GM04503 (cell line): ENCODE measurements around the gene PTMA.
"Not testable (repeated sequence)": the region's sequence is repeated elsewhere in the genome, so short reads cannot be mapped to it uniquely, and the experiment has no call there.

ENCODE experiments used
- DNase-seq: peaks from one replicate; pipeline ENCODE4 v3.0.0-alpha.2; 2012; ENCODE audit warnings: low read depth

PTMA gene, protein sequence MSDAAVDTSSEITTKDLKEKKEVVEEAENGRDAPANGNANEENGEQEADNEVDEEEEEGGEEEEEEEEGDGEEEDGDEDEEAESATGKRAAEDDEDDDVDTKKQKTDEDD

DNA sequence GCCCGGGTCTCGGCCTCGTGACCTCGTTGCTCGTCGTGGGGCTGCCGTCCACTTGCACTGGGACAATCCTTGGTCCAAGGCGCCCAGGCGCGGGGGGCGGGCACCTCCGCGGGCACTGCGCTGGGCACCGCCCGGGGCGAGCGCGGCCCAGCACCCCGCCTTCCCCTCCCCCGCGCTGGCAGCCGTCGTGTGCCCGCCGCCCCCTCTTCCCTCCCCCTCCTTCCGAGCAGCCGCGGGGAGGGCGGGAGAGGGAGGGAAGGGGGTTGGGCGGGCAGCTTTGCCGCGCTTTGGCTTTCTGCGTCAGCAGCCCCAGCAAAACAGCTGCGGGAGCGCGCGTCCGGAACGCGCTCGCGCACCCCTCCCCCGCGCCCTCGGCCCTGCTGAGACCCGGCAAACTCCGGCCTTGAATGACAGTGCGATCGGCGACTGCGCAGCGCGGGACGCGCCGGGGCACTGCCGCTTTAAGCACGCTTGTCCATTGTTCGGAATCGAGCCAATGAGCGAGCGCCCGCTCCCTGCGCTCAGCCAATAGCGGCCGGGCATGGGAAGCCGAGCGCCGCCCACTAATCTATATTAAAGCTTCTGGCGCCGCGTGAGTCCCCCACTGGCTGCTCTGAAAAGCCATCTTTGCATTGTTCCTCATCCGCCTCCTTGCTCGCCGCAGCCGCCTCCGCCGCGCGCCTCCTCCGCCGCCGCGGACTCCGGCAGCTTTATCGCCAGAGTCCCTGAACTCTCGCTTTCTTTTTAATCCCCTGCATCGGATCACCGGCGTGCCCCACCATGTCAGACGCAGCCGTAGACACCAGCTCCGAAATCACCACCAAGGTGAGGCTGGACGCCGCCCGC is at the start of gene PTMA:
Gene PTMA, plus strand, starts transcription at position 599 of the 846 bp plus-strand sequence. Its CDS starts 182 bp downstream, at position 781.
- DNase-seq = peak; percentile 93

DNA sequence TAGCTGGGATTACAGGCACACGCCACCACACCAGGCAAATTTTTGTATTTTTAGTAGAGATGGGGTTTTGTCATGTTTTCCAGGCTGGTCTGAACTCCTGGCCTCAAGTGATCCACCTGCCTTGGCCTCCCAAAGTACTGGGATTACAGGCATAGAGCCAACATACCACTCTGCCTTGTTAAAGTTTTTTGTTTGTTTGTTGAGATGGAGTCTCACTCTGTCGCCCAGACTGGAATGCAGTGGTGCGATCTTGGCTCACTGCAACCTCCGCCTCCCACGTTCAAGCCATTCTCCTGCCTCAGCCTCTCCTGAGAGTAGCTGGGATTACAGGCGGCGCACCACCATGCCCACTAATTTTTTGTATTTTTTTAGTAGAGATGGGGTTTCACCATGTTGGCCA is 48.3 kb upstream of the PTMA start:
- DNase-seq = not testable (repeated sequence)

DNA sequence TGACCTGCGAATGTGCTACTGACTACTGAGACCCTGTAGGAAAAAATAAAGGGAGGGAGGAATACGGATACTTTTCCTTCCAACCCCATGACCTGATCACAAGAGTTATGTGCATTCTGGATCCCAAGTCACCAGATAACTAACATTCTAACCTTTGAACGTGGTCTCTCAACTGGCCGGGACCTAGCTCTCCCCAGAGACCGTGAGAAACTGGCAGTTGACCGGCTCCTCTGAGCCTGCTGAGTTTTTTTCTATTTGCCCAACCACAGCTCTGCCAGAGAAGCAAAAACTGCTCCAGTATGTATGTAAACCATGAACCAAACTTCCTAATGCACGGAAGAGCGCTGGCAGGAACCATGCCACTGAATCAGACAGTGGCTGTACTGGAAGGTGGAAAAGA is 47.5 kb upstream of the PTMA start:
- DNase-seq = no peak

DNA sequence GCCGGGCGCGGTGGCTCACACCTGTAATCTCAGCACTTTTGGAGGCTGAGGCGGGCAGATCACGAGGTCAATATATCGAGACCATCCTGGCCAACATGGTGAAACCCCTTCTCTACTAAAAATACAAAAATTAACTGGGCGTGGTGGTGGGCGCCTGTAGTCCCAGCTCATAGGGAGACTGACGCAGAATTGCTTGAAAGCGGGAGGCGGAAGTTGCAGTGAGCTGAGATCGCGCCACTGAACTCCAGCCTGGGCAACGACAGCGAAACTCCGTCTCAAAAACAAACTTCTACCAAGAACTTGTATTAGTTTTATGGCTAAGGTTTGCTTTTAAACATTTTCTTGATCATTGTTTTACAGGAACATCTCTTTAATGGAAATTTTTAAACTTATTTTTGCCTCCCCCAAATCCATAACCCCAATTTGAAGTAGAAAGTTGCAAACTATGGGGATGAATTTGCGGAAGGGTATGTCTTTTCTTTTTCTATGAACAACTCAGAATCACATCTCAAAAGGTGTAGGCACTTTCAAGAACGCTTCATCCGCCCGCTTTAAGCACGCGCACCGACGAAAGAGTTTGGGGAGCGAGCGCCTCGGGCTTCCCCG is 46.8 kb upstream of the PTMA start:
- DNase-seq = no peak

DNA sequence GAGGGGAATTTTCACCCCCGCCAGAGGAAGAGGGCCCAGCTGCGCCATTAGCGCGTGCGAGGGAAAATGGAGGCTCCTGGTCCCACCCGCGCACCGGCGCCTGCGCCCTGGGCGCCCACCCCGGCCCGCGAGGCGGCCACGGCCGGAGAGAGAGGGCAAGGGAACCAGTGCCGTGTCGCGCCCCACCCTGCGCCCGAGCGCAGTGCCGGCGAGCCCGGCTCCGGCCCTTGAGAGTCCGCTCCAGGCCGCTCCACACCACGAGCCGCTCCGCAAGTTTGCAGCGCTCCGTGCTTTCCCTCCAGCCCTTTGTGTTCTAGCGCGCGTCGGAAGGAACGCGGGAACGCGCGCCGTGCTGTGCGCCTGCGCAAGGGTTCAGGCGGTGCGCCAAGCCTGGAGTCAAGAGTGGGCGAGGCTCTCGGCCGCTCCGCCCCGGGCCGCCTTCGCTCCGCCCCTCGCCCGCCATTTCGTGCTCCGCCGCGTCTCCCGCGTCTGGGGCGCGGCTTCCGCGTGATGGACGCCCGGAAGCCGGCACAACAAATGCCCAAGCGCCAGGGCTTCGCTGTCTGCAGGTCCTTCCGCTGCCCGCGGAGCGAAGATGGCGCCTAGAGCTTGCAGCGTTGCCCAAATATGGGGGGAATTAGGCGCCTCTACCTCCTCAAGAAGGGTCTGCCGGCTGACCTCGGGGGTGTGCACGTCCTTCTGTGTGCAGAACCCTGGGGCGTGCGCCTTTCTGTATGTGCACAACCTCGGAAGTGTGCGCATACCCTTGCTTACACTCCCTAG is 46.1 kb upstream of the PTMA start:
- no peak for DNase-seq

DNA sequence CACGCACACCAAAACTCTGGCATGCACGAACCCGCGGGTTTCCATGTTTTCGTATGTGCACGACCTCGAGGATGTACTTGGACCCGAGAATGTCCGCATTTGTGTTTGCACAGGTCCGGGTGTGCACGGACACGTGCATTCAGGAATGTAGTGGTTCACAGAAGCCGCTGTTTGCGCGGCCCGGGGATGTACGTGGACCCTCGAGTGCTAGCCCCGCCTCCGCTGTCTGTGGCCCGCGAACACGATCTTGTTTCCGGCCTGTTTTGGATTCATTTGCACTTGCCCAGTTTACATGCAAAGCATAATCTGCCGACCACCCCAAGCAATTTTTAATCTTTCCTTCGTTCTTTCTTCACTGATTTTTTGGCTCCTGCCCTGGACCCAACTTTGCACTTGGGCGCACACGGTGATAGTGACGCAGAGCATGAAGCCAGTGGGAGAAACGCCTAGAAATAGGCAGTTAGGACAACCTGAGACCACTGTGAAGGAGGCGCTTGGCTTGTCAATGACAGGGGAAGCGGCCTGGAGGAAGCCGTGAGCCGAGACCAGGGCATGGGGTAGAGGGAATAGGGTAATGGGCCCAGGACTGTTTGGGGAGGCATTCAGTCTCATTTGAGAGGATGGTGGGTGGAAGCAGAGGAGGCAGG is 45.4 kb upstream of the PTMA start:
- DNase-seq = no peak

DNA sequence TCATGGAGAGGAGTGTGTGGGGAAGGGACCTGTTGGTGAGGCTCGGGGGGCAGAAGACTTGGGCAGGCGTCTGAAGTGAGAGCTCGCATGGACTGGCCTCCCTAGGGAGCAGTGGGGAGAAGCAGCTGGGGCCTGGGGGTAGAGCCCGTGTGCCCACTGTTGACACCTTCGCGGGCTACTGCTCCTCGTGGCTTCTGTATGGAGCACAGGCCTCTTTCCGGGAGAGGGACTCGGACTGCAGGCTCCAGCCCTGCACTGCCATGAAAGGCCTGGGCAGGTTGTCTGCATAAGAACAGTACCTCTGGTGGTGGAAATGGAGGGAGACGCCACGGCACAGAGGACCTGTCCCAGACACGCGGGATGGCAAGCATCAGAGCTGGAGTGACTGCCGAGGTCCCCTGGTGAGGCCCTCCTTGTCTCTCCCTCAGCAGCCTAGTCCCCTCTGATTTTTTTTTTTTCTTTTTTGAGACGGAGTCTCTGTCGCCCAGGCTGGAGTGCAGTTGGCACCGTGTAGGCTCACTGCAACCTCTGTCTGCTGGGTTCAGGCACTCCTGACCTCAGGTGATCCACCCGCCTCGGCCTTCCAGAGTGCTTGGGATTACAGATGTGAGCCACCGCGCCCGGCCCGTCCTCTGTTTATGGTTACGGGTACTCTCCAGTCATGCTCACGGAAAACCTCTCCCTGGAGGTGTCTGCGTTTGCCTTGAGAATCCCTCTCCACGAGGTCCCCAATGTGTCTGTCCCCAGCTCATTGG is 44.7 kb upstream of the PTMA start:
- no peak for DNase-seq

DNA sequence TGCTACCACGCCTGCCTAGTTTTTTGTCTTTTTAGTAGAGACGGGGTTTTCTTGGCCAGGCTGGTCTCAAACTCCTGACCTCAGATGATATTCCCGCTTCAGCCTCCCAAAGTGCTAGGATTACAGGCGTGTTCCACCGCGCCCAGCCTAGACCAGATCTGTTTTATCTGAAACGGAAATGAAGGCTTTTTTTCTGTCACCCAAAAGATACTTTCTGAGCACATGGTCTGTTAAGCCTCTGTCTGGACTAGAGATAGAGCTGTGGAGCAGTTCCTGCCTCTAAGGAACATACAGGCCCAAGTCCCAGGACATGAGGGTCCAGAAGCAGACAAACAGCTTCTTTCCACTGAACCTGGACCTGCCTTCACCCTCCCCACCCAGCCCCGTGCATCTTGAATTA is 43.6 kb upstream of the PTMA start:
- DNase-seq = no peak

DNA sequence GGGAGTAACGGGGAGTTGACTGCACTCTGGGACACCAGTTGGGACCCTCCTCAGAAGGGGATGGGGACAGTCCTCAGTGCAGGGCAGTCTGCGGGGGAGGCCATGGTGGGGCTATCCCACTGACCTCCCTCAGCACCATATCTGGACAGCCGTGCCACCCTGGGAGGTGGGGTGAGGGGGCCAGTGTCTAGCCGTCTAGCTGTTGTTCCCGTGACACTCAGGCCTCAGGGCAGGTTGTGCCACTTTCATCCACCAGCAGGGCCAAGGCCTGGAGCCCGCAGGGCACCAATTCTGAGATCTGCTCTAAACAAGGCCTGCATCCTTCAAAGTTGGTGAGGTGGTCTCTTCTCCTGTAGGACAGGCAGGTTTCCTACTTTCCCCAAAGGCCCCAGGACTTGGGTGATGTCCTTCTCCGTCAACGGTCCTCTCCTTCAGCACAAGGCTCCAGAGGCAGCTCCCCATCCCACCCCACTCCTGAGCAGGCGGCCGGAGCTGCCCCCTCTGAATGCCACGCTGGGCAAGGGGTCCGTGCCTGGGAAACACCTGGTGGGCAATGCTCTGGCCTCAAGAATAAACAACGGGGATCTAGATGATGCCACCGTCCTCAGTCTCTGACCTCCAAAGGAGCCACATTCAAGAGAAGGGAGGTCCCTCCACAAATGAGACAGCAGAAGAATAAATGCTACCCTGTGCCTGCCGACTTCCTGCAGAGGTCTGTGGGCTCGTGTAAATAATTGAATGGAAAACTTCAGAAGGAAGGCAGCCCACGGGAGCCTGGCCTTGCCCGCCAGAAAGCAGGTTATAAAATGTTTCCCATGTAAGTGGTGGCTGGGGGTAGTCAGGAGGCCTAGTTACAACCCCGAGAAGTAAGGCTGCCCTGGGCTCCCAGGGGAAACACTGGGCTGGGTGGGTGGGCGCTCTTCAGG is 42.8 kb upstream of the PTMA start:
- DNase-seq = no peak

DNA sequence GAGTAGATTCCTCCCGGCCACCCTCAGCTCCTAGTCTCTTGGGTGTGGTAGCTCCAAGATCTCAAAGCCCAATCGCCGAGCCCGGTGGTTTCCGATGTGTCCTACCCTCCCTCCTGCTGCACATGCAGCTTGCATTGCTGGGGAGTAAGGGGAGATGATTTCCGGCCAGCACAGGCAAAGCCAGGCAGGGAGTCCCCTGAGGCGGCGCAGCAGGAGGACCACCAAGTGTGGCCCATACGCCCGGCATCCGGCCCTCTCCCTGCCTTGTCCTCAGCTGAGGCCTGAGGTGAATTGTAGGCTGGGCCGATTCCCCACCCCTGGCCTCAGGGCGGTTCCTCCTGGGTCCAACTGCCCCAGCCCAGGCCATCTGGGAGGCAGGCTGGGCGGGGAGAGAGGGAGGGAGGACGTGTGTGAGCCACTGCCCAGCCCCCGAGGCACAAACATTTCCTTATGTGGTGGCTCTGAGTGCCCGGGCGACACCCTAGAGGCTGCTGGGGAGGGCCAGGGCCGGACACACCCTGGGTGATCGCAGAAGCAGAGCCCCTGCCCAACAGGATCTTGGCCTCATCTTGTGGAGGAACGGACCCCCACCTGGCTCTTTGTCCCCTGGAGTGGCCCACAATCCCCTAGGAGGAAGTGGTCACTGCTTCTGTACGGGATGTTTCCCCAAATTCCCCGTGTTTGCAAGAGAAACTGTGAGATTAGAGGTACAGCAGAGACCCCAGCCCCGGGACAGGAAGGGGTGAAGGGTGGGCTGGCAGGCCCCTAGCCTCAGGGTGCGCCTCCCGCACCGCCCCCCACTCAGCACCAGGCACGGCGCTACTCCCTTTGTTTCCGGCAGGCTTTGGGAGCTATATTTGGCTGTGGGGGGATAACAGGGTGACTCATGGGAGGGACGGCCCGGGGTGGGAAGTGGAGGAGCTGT is 41.9 kb upstream of the PTMA start:
- peak; percentile 85 for DNase-seq

DNA sequence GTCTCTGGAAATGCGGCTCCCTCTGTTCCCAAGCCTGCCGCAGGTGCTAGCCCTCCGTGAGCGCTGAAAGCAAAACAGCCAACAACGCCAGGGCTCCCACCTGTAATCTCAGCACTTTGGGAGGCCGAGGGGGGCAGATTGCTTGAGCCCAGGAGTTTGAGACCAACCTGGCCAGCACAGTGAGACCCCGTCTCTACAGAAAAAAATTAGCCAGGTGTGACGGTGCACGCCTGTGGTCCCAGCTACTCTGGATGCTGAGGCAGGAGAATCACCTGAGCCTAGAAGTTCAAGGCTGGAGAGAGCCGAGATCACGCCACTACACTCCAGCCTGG is 41.3 kb upstream of the PTMA start:
- DNase-seq = no peak

DNA sequence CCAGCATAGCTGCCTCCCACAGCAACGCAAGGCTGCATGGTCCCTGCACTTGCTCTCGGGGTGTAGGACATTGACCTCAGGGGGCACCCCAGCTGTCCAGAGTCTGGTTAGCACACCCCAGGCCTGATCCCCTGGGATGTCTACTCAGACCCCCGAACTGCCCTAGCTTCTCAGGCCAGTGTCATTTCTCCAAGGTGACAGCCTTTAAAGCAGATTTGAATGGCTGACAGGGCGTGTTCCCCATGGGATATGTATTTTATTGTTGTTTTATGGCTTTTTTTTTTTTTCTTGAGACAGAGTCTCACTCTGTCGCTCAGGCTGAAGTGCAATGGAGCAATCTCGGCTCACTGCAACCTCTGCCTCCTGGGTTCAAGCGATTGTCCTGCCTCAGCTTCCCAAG is 40.8 kb upstream of the PTMA start:
- no peak for DNase-seq

DNA sequence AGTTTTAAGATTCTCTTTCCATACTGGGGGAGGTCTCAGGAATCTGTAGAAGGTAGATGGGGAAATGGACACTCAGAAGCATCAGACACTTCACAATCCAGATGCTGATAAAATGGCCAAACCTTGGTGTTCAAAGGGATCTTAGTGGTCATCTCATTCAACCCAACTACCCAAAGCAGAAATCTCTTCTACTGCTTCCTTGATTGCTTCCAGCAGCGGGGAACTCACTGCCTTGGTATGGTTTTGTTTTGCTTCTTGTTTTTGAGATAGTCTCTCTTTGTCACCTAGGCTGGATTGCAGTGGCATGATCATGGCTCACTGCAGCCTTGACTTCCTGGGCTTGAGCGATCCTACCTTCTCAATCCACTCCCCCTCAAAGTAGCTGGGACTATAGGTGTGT is 39.3 kb upstream of the PTMA start:
- no peak for DNase-seq

DNA sequence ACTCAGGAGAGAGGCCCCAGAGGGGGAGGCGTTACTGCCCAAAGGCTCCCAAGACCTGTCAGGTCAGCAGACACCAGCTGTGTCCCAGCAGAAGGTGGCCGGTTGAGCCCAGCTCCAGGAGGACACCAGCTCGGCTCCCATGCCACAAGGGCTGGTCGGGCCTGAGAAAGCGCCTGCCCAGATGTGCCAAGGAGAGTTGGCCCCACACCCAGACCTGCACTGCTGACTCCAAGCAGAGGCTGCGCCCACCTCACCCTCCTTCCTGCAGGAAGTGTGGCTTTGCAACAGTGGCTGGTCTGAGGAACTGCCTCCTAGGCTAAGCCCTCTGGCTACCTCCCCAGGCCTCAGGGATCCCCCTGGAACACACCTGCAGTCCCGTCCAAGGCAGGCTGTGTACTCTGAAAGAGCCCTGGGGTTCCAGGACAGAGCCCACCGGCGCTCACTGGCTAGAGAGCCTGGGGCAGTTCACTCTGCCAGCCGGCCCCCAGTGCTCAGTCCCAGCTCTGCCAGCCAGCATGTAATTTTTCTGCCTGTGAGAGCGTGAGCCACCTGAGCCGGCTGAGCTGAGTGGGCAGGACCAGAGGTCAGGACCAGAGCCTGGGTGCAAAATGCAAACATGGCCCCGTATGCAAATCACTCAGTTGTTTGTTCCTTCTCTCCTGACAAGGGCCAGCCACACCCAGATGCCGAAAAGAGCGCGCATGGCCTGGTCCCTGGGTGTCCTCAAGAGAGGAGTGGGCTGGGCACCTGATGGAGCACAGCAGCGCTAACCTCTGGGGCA is 36.9 kb upstream of the PTMA start:
- no peak for DNase-seq

DNA sequence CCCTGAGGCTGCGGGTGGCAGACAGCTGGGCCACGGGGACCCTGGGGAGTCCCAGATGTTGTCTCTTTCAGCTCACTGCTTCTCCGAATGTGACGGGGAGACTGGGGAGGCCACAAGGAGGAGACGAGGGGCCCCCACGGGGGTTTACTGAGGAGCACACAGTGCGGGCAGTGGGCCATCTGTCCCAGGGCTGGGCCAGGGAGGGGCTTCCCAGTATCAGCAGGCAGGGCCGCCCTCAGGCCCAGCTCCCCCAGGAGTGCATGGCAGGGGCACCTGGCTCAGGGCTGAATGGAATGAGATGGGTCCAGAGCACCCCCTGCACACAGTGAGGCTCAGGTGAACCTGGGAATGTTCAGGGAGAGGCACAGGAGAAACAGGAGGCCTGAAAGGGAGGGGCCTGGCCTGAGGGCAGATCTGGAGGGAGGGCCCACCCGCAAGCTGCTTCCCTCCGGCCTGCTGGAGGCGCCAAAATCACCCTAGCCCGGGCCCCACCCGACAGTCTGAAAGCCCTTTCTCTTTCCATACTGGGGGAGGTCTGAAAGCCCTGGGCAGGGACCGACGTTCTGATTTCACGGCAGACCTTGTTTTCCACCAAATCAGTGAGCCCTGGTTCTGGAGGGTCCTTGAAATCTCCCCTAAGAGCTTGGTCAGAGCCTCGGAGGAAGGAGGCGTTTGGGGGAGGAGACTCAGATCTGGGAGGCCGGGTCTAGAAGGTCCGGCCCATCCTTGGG is 35.5 kb upstream of the PTMA start:
- no peak for DNase-seq

DNA sequence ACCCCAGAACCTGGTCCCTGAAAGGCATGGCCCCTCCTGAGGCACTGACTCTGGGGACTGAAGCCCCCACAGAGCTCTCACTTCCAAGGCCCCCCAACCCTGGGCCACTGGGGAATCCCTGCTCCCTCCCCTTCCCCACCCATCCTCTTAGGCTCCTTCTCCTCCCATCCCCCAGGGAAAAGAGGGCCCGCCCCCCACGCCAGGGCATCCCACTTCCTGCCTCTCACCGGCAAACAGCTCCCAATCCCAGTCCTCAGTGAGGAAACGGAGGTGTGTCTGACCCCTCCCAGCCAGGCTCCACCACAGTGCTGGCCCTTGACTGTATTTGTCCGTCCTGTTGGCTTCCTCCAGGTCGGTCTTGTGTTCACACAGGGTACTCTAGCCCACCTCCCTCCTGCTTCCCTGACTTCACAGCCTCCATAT is 35.0 kb upstream of the PTMA start:
- DNase-seq = no peak

DNA sequence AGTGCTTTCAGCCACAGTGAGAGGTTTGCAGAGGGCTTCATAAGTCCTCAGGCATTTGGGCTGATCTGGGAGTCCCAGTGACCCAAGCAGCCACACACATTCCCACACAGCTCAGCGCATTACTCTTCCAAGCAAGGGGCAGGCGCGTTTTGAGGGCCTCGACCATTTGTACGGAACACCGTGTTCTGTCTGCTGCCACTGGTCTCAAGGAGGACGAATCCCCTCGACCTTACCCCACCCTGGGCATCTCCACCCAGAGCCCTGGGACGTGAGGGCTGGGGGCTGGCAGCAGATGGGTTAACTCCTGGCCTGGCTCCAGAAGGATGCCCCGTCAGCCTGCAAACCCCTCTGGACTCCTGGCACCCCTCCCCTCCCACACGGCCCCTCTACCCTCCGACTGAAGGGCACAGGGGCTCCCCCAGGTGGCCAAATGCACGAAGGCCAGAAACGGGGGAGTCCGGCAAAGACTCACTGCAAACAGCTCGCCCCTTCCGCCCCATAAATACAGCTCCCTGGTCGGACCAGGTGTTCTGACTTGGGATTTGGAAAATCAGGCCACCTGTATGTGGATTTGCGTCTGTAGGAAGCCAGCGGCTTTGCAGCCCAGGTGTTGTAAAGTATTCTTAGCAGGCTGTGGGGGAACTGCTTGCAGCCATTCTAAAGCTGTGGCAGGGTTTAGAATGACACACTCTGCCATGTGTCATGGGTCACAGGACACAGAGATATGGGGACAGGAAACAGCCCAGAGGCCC is 33.6 kb upstream of the PTMA start:
- DNase-seq = no peak
